Activated CD4-positive, alpha-beta T cell treated with anti-CD3 and anti-CD28 coated beads, Interleukin-2, amount 10 ng/mL, durations not matched to agents 7 days and 5 days (primary cell): Measurements from ENCODE around the gene CHMP3. TPM values are rescaled to one million over a fixed set of nuclear protein-coding genes. Genes with fewer than 3 reads are reported as not detected.
A peak's percentile ranks its signal among the peaks of the same experiment; 100 is the strongest.
"Not testable (repeated sequence)": the region's sequence is repeated elsewhere in the genome, so short reads cannot be mapped to it uniquely, and the experiment has no call there.

Experiments
- CTCF ChIA-PET: fragments of 350-600 bp; sonication (Branson Sonifier 250); formaldehyde crosslinking; loops from one replicate; lab custom pipeline; 2021; ENCODE audit warnings: antibody characterized with exemption; lab: Charles Lee
- POLR2A ChIA-PET: fragments of 350-600 bp; sonication (Branson Sonifier 250); formaldehyde crosslinking; loops from one replicate; lab custom pipeline; 2021; ENCODE audit warnings: antibody characterized with exemption; lab: Charles Lee
- DNase-seq: peaks from one replicate; pipeline ENCODE4 v3.0.0-alpha.2; 2020
- H3K27ac Mint-ChIP-seq: one replicate; pipeline ENCODE4 v1.8.0; 2021; ENCODE audit warnings: mild to moderate bottlenecking, moderate library complexity, mixed read lengths
- H3K27me3 Mint-ChIP-seq: one replicate; pipeline ENCODE4 v1.8.0; 2021; ENCODE audit warnings: mixed read lengths
- H3K36me3 Mint-ChIP-seq: one replicate; pipeline ENCODE4 v1.8.0; 2021; ENCODE audit warnings: low read depth, mixed read lengths
- H3K4me1 Mint-ChIP-seq: one replicate; pipeline ENCODE4 v1.8.0; 2021; ENCODE audit warnings: mixed read lengths
- H3K4me3 Mint-ChIP-seq: one replicate; pipeline ENCODE4 v1.8.0; 2021; ENCODE audit warnings: mild to moderate bottlenecking, moderate library complexity, mixed read lengths
- H3K9me3 Mint-ChIP-seq: one replicate; pipeline ENCODE4 v1.8.0; 2021; ENCODE audit warnings: mixed read lengths
- total RNA-seq, 2 experiments: library from RNA; stranded (reverse); gene quantifications; one replicate each; pipeline ENCODE4 v1.2.3, GENCODE V29; 2021

Gene CHMP3
- total RNA-seq, 2 experiments from 2014 or later = 50.2 to 50.7 TPM

GRCh38 chr2:86545296-86545924, 17.8 kb downstream of the CHMP3 start:
- H3K4me3 Mint-ChIP-seq, H3K27ac Mint-ChIP-seq, H3K27me3 Mint-ChIP-seq, CTCF ChIA-PET, H3K4me1 Mint-ChIP-seq, DNase-seq: not testable (repeated sequence)
- Mint-ChIP-seq H3K9me3 (peaks cover 23% of the 10 kb centered on the region), H3K36me3 (peaks cover 58% of the 10 kb centered on the region)
- POLR2A ChIA-PET = interaction anchor here (0.7 kb wide), 1 partner anchor 103 kb away, joined by 8 read pairs; no protein-coding TSS in a partner anchor

DNA sequence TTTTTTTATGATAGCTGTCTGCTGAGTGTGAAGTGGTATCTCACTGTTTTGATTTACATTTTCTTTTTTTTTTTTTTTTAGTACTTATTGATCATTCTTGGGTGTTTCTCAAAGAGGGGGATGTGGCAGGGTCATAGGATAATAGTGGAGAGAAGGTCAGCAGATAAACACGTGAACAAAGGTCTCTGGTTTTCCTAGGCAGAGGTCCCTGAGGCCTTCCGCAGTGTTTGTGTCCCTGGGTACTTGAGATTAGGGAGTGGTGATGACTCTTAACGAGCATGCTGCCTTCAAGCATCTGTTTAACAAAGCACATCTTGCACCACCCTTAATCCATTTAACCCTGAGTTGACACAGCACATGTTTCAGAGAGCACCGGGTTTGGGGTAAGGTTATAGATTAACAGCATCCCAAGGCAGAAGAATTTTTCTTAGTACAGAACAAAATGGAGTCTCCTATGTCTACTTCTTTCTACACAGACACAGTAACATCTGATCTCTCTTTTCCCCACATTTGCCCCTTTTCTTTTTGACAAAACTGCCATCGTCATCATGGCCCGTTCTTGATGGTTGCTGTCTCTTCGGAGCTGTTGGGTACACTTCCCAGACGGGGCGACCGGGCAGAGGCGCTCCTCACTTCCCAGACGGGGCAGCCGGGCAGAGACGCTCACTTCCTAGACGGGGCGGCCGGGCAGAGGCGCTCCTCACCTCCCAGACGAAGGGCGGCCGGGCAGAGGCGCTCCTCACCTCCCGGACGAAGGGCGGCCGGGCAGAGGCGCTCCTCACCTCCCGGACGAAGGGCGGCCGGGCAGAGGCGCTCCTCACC, 18.8 kb downstream of the CHMP3 start:
- H3K4me3 Mint-ChIP-seq, H3K4me1 Mint-ChIP-seq, POLR2A ChIA-PET, H3K27ac Mint-ChIP-seq, CTCF ChIA-PET, H3K27me3 Mint-ChIP-seq, DNase-seq: not testable (repeated sequence)
- Mint-ChIP-seq H3K9me3 (peaks cover 23% of the 10 kb centered on the region), H3K36me3 (peaks cover 55% of the 10 kb centered on the region)

DNA sequence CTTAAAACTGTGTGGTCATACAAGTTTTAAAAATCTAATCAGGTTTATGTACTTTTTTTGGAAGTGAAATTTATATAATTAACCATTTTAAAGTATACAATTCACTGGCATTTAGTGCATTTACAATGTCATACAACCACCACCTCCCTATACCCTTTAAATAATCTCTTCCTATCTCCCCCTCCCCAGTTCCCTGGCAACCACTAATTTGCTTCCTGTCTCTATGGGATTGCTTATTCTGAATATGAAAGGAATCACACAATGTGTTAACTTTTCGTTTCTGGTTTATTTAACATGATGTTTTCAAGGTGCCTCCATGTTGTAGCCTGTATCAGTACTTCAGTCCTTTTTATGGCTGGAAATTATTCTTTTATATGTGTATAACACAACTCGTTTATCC, 19.4 kb downstream of the CHMP3 start:
- H3K27me3 Mint-ChIP-seq = no peaks in the 10 kb centered on the region
- H3K4me1 Mint-ChIP-seq = no peaks in the 10 kb centered on the region
- CTCF ChIA-PET = no interaction called here
- H3K4me3 Mint-ChIP-seq = no peak overlapping the region
- H3K27ac Mint-ChIP-seq = no peak overlapping the region
- H3K9me3 Mint-ChIP-seq = peaks cover 23% of the 10 kb centered on the region
- POLR2A ChIA-PET = no interaction called here
- DNase-seq = no peak
- H3K36me3 Mint-ChIP-seq = peaks cover 58% of the 10 kb centered on the region

DNA sequence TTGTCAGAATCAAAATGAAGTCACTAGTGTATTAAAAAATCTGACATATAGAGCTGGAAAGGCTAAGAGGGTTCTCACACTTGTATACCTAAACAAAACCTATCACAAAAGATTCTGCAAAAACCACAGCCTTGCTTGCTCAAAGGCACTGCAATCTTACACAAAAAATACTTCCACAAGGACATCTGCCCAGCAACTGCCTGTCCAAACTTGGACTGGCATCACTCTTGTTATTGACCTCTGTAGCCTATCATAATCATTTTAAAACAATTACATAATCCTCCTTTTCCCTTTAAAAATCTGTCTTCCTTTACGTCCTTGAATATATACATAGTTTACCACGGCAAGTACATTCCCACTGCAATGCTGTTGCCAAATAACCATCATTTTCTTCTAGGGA, 19.9 kb downstream of the CHMP3 start:
- ChIA-PET POLR2A (no interaction called here), CTCF (no interaction called here)
- H3K36me3 Mint-ChIP-seq = peaks cover 56% of the 10 kb centered on the region
- H3K4me1 Mint-ChIP-seq = no peaks in the 10 kb centered on the region
- H3K27ac Mint-ChIP-seq = no peak overlapping the region
- H3K9me3 Mint-ChIP-seq = peaks cover 22% of the 10 kb centered on the region
- no peak overlapping the region for H3K4me3 Mint-ChIP-seq
- no peak for DNase-seq
- no peaks in the 10 kb centered on the region for H3K27me3 Mint-ChIP-seq

DNA sequence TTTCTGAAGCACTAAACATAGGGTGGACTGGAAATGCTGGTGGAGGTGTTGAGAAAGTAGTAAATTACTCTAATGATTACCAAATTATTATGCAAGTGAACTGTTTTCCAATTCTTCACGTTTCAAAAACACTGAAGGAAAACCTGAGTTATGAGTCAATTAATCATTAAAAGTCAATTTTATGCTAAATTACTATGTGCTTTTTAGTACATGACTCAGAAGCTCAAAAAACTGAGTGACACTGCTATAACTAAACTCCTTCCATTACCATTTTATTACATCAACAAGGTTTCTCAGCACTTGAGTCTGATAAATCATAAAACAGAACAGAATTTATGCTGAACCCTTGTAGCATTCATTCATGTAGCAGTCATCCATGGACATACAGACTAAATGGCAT, 20.4 kb downstream of the CHMP3 start:
- Mint-ChIP-seq H3K9me3 (peaks cover 20% of the 10 kb centered on the region), H3K36me3 (peaks cover 54% of the 10 kb centered on the region), H3K27ac (no peak overlapping the region), H3K27me3 (no peaks in the 10 kb centered on the region), H3K4me3 (no peak overlapping the region), H3K4me1 (no peaks in the 10 kb centered on the region)
- no peak for DNase-seq
- ChIA-PET CTCF (no interaction called here), POLR2A (no interaction called here)

GRCh38 chr2:86541334-86541733, 21.9 kb downstream of the CHMP3 start:
- Mint-ChIP-seq H3K4me3 (no peak overlapping the region), H3K9me3 (peaks cover 19% of the 10 kb centered on the region), H3K4me1 (no peaks in the 10 kb centered on the region), H3K27ac (no peak overlapping the region), H3K27me3 (no peaks in the 10 kb centered on the region), H3K36me3 (peaks cover 54% of the 10 kb centered on the region)
- CTCF ChIA-PET = no interaction called here
- no peak for DNase-seq
- POLR2A ChIA-PET = no interaction called here

DNA sequence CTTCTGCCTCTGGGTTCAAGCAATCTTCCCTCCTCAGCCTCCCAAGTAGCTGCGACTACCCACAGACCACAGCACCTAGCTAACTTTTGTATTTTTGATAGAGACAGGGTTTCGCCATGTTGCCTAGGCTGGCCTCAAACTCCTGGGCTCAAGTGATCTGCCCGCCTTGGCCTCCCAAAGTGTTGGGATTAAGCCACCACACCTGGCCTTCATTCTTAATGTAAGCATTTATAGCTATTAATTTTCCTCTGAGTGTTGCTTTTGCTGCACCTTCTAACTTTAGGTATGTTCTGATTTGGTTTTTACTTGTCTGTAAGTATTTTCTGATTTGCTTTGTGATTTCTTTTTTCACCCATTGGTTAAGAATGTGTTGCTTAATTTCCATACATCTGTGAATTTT, 29.7 kb downstream of the CHMP3 start:
- DNase-seq = no peak
- H3K4me1 Mint-ChIP-seq = peaks cover 16% of the 10 kb centered on the region
- H3K36me3 Mint-ChIP-seq = peaks cover 45% of the 10 kb centered on the region
- CTCF ChIA-PET = no interaction called here
- no peaks in the 10 kb centered on the region for H3K27me3 Mint-ChIP-seq
- POLR2A ChIA-PET = no interaction called here
- no peak overlapping the region for H3K4me3 Mint-ChIP-seq
- H3K27ac Mint-ChIP-seq = peak overlapping the region; percentile 23
- H3K9me3 Mint-ChIP-seq = peaks cover 47% of the 10 kb centered on the region

DNA sequence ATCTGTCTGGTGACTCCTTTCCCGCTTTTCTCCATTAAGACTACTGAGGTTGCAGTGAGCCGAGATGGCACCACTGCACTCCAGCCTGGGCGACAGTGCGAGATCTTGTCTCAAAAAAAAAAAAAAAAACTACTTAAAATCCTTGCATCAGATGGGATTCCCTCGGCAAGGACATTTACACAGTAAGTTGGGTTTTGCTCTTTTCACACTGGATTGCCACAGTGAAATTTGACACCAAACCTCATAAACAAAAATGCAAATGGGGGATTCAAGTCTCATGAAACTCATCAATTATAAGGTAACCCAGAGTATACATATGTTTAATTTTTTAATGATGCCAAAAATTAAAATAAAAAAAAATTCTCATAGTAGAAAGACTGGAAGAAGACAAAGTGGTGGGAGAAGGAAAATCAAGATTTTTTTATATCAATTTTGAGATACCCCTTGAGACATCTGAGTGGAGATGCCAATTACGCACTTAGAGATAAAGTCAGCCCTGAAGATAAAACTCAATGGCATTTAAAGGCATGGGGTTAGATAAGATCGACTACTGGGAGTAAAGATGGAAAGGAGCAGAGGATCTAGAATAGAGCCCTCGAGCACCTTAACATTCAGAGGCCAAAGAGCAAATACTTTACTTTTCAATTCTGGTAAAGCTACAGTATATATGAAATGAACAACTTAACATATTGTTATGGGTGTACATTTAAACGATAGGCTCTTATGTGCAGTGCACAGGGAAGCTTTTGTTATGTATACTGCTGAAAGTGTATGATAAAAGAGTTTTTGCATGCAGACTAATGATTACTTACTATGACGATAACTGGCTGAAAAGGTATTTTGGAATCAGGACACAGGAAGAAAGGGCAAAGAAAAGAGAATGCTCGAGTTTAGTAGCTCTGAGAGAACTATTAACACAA, 37.6 kb downstream of the CHMP3 start:
- no peak for DNase-seq
- peaks cover 34% of the 10 kb centered on the region for H3K36me3 Mint-ChIP-seq
- H3K27me3 Mint-ChIP-seq = no peaks in the 10 kb centered on the region
- ChIA-PET POLR2A (no interaction called here), CTCF (no interaction called here)
- peaks cover 2% of the 10 kb centered on the region for H3K9me3 Mint-ChIP-seq
- no peaks in the 10 kb centered on the region for H3K4me1 Mint-ChIP-seq
- H3K27ac Mint-ChIP-seq = peak overlapping the region; percentile 21
- no peak overlapping the region for H3K4me3 Mint-ChIP-seq

- Mint-ChIP-seq H3K4me1 (no peaks in the 10 kb centered on the region), H3K36me3 (peaks cover 29% of the 10 kb centered on the region), H3K4me3 (no peak overlapping the region), H3K9me3 (peaks cover 10% of the 10 kb centered on the region), H3K27me3 (no peaks in the 10 kb centered on the region), H3K27ac (no peak overlapping the region)
- CTCF ChIA-PET = no interaction called here
- POLR2A ChIA-PET = no interaction called here
- DNase-seq = no peak
Measured at GRCh38 chr2:86523491-86523890, 39.8 kb downstream of the CHMP3 start.

- POLR2A ChIA-PET = no interaction called here
- Mint-ChIP-seq H3K27me3 (no peaks in the 10 kb centered on the region), H3K4me3 (no peak overlapping the region), H3K4me1 (no peaks in the 10 kb centered on the region), H3K36me3 (peaks cover 28% of the 10 kb centered on the region), H3K27ac (no peak overlapping the region), H3K9me3 (peaks cover 10% of the 10 kb centered on the region)
- CTCF ChIA-PET = no interaction called here
- no peak for DNase-seq
Measured at GRCh38 chr2:86522711-86523110, 40.5 kb downstream of the CHMP3 start.

DNA sequence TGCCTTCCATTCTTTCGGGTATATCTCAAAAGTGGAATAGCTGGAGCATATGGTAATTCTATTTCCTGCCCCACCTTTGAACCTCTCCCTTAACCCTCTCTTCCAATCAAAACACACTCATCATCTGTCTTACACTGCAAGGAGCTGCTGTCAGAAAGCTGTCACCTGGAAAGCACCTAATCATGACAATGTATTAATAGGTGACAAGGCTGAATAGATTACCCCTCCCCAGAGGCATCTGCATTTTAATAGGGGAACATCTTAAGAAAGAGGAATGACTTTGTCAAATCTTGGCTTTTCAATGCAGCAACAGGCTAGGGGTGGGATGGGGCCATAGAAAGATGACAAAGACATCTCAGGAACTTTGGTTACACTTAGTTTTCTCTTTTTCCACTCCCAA, 41.3 kb downstream of the CHMP3 start:
- no peaks in the 10 kb centered on the region for H3K4me1 Mint-ChIP-seq
- peaks cover 24% of the 10 kb centered on the region for H3K36me3 Mint-ChIP-seq
- no peaks in the 10 kb centered on the region for H3K27me3 Mint-ChIP-seq
- H3K9me3 Mint-ChIP-seq = peaks cover 10% of the 10 kb centered on the region
- no peak for DNase-seq
- POLR2A ChIA-PET = no interaction called here
- no peak overlapping the region for H3K4me3 Mint-ChIP-seq
- H3K27ac Mint-ChIP-seq = no peak overlapping the region
- CTCF ChIA-PET = no interaction called here

DNA sequence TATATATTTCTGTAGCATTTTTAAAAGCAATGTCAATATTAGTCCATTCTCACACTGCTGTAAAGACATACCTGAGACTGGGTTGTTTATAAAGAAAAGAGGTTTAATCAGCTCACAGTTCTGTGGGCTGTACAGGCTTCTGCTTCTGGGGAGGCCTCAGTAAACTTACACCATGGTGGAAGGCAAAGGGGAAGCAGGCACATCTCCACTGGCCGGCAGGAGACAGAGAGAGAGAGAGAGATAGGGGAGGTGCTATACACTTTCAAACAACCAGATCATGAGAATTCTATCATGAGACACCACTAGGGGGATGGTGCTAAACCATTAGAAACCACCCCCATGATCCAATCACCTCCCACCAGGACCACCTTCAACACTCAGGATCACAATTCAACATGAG, 43.1 kb downstream of the CHMP3 start:
- POLR2A ChIA-PET = no interaction called here
- H3K36me3 Mint-ChIP-seq = peaks cover 11% of the 10 kb centered on the region
- H3K9me3 Mint-ChIP-seq = peaks cover 10% of the 10 kb centered on the region
- H3K4me3 Mint-ChIP-seq = no peak overlapping the region
- CTCF ChIA-PET = no interaction called here
- H3K27ac Mint-ChIP-seq = no peak overlapping the region
- no peaks in the 10 kb centered on the region for H3K27me3 Mint-ChIP-seq
- no peaks in the 10 kb centered on the region for H3K4me1 Mint-ChIP-seq
- DNase-seq = no peak

DNA sequence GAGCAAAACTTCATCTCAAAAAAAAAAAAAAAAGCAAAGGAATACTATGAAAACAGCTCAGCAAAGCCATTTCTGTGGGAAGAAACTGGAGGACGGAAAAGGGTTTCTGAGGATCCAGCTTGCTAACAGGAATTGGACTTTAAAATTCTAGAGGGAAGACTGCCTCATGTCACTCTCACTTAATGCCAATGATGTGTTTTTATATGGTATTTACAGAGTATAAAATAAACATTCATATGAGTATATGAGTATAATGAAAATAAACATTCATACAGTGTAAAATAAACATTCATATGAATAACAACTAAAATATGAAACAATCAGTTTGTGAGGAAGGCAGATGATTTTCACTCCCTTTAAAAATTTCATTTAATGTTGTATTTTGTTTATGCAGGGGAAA, 43.9 kb downstream of the CHMP3 start:
- peaks cover 11% of the 10 kb centered on the region for H3K36me3 Mint-ChIP-seq
- H3K4me3 Mint-ChIP-seq = no peak overlapping the region
- H3K27me3 Mint-ChIP-seq = no peaks in the 10 kb centered on the region
- POLR2A ChIA-PET = no interaction called here
- H3K4me1 Mint-ChIP-seq = no peaks in the 10 kb centered on the region
- H3K9me3 Mint-ChIP-seq = peaks cover 10% of the 10 kb centered on the region
- no peak overlapping the region for H3K27ac Mint-ChIP-seq
- CTCF ChIA-PET = no interaction called here
- no peak for DNase-seq
